Measurements from ENCODE around the gene BBS9.

DNA sequence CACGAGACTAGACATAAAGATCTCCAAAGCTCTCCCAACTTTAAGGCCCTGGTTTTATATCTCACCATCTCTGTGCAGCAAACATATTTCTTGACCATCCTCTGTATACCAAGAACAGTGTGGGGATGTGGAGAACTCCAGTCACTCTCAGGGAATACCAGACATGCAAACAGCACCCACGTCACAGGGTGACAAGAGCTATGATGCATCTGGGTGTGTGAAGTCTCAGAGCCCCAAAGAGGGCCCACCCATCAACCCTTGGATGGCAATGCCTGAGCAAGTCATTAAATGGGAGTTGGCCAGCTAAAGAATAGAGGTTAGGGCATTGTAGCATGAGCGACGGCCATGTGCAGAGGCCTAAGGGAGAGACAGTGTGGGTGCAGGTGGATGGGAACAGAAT, 402.5 kb downstream of the BBS9 start:
- no peak for TF ChIP-seq CTCF (IDR thresholded peaks at IDR 0.05; ENCODE audit: insufficient read depth, low read length, poor library complexity, severe bottlenecking)
- no peak for TF ChIP-seq EZH2phosphoT487 (conservative IDR thresholded peaks at IDR 0.05; ENCODE audit: low read length)

Data from SU-DHL-6 (cell line).